Lung microvascular endothelial cell (primary cell): ENCODE measurements around the gene UHRF1. TPM values are rescaled to one million over a fixed set of nuclear protein-coding genes. Genes with fewer than 3 reads are reported as not detected.

Experiments
- DNase-seq, 2 donors: peaks; one replicate each; pipeline versions ENCODE4 v3.0.0 to v3.0.0-alpha.2; 2010; ENCODE audit warnings: low read depth in 2 of 2
- total RNA-seq: library from RNA; depleted of rRNA; stranded (reverse); fragments of >200 nt; gene quantifications from 2 replicates; pipeline ENCODE4 v1.2.1, GENCODE V29; 2014

Gene UHRF1
- total RNA-seq, 1 donor from 2014 or later = 6.9 TPM

DNA sequence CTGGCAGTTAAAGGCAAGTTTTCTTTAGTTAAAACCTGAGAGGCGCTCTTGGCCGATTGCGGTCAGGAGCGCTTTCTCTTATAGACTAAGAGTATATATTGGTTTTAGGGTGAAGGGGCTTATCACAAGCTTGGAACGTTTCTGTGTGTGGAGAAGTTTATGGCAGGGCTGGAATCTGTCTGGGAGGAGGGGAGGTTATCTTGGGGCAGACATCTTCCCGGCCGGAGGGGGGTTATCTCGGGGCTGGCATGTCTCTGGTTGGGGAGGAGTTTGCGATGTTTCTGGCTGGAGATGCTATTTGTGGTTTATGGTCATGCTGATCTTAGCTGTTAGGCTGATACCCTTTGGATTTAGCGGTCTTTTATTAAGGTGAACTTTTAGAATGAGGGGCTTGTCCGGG, 78.0 kb downstream of the UHRF1 start:
- no peak for DNase-seq

DNA sequence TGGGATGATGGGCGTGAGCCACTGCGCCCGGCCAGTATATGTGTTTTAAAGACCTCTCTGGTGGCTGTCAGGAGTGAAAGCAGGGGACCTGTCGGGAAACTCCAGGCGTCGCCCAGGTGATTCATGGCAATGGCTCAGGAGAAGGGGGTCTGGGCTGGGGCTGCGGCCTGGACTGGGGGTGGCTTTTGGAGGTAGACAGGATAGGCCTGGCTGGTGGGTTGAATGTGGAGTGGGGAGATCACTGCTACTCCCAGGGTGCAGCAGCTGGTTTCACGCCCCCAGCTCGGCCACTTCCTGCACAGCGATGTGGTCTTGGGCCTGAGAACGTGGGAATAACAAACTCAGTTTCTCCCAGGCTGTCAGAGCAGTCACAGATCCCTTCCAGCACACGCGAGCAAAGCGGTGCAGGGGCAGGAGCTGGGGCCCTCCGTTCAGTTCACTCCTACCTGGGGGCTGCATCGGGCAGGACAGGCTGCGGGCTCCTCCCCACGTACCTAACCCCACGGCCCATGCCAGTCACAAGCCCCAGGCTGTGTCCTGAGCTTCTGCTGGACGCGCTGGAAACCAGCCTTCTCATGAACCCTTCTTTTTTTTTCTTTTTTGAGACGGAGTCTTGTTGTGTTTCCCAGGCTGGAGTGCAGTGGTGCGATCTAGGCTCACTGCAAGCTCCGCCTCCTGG, 78.5 kb downstream of the UHRF1 start:
- DNase-seq = no peak

DNA sequence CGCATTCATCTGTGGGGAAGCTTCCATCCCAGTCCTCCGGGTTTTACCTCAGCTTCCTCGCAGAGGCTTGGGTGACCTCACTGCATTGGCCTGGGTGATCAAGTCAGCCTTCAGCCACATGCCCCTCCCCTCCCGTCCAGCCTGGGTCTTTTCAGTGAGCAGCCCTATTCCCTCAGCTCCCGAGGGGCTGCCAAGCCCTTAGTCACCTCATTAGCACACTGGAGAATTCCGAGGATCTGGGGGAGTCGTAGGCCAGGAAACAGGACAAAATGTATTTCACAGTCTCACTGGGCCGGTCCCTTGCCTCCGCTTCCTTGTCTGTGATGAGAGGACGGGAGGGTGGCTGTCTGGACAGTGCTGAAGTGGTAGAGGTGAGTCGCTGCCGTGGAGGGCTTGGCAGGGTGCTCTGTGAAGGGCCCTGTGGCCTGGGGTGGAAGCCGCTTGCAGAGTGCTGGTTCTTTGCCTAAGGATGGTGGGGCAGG, 79.5 kb downstream of the UHRF1 start:
- peak in 1 of 2 donors; percentile 44 for DNase-seq

DNA sequence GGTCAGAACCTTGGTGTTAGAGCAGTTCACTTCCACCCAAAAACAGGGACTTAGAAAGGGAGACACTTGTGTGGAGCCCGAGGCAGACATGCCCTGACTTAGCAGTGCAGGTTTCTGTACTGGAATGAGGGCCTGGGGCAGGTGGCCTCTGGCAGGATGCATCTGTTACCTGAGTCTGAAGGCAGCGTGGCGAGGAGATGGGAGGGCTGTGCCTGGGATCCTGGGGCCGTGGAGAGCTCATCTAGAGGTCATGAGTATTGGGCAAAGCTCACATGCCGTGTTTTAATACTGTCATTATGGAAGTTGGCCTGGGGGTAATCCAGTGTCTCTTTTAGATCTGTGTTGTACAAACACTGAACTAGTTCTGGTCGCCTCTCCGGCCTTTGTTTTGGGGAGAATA, 81.0 kb downstream of the UHRF1 start:
- DNase-seq = no peak

DNA sequence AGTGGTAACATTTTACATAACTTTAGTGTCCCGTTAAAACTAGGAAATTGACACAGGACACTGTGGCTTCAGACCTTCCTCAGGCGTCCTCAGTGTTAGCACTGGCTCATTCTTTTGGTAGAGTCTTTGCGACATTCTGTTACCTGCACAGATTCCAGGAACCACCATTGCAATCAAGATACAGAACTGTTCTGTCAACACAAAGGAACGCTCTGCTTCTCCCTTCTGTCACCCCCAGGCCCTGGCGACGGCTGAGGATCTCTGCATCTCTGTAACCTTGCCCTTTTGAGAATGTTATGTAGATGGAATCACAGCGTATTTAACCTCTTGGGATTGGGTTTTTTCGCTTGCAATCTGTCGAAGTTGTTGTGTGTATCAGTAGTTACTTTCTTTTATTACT, 82.2 kb downstream of the UHRF1 start:
- no peak for DNase-seq

DNA sequence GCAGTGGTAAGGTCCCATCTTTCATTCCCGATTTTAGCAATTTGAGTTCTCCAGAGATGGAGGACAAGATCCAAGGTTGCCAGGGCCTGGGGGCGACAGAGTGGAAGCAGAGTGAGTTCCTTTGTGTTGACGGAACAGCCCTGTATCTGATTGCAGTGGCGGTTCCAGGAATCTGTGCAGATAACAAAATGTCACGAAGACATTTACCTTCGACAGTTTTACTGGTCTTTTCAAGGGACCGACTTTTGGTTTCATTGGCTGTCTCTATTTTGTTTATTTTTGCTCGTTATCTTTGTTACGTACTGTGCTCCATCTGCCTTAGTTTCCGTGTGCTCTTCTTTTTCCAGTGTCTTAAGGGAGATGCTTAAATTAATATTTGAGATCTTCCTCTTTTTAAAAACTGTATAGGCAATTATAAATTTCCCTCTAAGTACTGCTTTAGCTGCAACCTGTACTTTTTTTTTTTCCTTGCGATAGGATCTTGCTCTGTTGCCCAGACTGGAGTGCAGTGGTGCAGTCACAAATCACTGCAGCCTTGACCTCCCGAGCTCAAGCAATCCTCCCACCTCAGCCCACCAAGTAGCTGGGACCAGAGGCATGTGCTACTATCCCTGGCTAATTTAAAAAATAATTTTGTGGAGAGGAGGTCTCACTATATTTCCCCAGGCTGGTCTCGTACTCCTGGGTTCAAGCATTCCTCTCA, 82.8 kb downstream of the UHRF1 start:
- DNase-seq = no peak

DNA sequence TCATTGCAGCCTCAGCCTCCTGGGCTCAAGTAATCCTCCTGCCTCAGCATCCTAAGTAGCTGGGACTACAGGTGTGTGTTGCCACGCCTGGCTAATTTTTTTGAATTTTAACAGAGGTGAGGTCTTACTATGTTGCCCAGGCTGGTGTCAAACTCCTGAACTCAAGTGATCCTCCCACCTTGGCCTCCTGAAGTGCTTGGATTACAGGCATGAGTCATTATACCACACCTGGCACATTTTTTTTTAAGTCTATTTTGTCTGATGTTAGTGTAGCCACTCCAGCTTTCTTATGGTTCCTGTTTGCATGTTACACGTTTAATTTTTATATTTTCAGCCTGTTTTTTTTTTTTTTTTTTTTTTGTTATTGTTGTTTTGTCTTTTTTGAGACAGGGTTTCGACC, 84.4 kb downstream of the UHRF1 start:
- no peak for DNase-seq

DNA sequence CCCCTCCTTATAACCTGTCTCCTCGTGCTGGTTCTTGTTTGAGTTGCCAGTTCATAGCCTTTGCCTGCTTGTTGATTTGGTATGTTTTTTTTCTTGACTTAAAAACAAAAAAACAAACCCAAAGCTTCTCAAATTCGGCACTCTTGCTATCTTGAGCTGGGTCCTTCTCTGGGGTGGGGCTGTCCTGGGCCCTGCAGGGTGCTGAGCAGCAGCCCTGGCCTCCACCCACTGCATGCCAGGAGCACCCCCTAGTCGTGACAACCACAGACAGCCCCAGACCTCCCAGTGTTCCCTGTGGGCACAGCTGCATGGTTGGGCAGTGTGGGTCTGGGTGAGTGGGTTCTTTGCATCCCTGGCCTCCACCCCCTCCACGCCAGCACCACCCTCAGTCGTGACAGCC, 87.4 kb downstream of the UHRF1 start:
- no peak for DNase-seq

DNA sequence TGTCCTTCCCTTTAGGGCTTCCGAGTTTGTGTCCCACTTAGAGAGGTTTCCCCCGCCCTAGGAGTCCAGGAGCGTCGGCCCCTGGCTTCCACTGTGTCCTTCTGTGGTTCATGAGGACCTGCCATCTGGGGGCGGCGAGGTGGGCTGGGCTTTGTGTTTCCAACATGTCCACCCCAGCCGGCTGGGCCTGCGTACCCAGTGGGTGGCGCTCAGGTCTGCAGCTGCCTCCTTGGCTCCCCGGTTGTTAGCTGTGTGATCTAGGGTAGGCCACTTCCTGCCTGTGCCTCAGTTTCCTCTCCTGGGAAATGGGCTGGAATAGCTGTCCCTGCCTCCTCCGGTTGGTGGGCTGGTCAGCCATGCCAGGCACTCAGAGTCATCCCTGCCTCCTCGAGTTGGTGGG, 88.0 kb downstream of the UHRF1 start:
- no peak for DNase-seq

DNA sequence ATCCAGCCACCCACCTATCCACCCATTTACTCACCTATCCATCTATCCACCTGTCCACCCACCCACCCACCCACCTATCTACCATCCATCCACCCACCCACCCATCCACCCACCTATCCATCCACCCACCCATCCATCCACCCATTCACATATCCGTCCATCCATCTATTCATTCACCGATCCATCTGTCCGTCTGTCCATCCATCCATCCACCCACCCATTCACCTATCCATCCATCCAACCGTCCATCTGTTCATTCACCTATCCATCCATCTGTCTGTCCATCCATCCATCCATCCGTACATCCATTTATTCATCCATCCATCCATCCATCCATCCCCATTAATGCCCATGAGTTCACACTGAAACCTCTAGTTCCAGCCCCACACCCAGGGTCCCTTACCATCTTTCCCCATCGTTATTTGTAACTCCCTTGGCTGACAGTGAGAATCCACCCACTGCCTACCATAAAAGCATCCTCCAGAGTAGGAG, 90.9 kb downstream of the UHRF1 start:
- no peak for DNase-seq

DNA sequence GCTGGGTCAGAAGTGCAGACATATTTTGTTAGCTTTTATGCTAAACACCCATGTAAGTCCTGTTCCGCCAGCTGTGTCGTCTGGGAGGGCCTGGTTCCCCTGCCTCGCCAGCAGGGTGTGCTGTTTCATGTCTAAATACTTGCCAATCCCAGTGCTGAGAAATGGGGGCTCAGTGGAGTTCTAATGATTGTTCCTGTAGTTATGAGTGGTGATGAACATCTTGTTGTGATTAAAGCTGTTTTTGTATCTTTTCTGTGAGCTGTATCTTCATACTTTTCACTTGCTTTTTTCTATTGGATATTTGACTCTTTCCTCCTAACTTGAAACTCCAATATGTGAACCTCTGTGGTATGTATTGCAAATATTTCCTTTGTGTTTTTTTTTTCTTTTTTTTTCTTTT, 92.3 kb downstream of the UHRF1 start:
- DNase-seq = peak; percentile 68 to 69

DNA sequence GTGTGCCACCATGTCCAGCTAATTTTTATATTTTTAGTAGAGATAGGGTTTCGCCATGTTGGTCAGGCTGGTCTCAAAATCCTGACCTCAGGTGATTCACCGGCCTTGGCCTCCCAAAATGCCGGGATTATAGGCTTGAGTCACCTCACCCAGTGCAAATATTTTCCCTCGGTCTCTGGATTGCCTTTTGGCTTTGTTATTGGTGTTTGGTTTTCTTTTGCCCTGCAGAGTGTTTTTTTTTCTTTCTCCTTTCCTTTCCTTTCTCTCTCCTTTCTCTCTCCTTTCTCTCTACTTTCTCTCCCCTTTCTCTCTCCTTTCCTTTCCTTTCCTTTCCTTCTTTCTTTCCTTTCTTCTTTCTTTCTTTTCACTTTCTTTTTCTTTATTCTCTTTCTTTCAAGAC, 92.8 kb downstream of the UHRF1 start:
- DNase-seq = no peak

DNA sequence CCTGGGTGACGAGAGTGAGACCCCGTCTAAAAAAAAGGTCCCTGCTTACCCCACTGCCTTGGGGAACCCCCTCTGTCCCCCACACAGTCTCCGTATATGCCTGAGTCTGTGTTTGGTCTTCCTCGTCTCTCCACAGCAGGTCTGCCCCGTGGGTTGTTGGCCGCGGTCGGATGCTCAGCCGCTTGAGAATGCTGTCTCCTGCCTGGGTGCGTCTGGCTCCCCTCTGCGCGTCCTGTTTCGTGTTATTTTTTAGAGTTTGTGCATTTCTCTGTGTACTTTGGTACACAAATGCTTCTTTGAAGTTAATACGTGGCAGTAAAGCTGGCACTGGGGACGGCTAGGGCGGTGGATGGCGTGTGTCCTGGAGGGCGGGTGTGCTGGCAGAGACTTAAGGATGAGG, 94.5 kb downstream of the UHRF1 start:
- DNase-seq = no peak

DNA sequence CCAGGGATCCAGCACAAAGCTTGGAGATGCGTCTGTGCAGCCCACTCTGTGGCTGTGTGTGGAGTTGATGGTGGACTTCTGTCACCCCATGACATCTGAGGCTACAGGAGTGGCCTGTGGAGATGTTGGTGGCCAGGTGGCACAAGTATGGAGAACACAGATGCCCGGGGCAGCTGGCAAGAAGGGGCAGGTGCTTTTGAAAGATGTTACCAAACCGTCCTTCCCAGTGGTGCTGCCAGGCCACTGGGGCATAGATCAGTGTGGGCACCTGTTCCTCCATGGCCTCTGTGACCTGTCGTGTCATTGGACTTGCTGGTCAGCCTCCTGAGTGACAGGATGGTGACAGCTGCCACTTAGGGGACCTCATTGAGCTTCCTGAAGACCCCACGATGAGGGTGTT, 95.8 kb downstream of the UHRF1 start:
- no peak for DNase-seq

DNA sequence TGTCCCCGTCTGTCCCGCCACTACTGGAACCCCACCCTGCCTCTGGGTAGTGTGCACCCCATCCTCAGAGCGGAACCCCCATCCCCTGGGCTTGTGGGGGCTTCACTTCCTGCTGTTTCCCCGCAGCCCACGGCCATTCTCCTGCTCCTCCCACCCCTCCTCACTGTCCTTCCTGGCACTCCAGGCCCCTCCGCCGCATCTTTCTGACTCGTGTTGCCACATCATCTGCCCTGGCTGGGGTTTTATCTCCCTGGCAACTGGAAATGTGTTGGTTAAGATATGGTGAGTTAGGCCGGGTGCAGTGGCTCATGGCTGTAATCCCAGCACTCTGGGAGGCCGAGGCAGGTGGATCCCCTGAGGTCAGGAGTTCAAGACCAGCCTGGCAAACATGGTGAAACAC, 96.9 kb downstream of the UHRF1 start:
- no peak for DNase-seq

DNA sequence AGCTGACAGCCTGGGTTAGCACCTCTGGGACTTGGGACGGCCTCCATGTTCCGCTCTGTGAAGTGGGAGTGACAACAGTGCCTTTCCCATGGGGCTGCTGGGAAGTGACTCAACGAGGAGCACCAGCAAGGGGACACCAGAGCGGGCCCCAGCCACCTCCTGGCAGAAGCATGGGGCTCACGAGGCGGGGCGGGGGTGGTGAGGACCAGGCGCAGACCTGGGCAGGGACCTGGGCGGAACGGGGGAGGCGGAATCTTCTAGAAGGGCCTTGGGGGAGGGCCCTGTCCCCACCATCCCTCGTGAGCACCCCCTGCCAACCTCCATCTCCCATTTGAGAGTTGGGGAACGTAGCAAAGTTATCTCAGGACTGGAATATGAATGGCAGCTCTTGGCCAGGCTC, 97.5 kb downstream of the UHRF1 start:
- DNase-seq = no peak

Other genes starting within 250 kb of the UHRF1 start
- 138 and 149 TPM in 2 replicates for gene MYDGF, start 239.2 kb upstream of the UHRF1 start, total RNA-seq
- gene DPP9, start 185.7 kb upstream of the UHRF1 start, total RNA-seq = 14.2 and 19.4 TPM in 2 replicates
- gene FEM1A, start 117.8 kb upstream of the UHRF1 start, total RNA-seq = 10.0 and 17.3 TPM in 2 replicates
- 2.0 and 2.8 TPM in 2 replicates for gene TICAM1, start 77.8 kb upstream of the UHRF1 start, total RNA-seq
- gene PLIN3, start 41.8 kb upstream of the UHRF1 start, total RNA-seq = 44.0 and 70.2 TPM in 2 replicates
- gene ARRDC5, start 6.6 kb upstream of the UHRF1 start, total RNA-seq = under 0.01 TPM in 1 of 2 replicates, not detected in the other
- gene KDM4B, start 59.6 kb downstream of the UHRF1 start, total RNA-seq = 8.9 and 12.3 TPM in 2 replicates